Erythroblast (primary cell): ENCODE results near the gene RHOXF2B.
A peak's percentile ranks its signal among the peaks of the same experiment; 100 is the strongest.
"Not testable (repeated sequence)": the region's sequence is repeated elsewhere in the genome, so short reads cannot be mapped to it uniquely, and the experiment has no call there.

Source experiments
- DNase-seq, 2 experiments: peaks; one replicate each; lab custom pipeline; 2025; lab: John Stamatoyannopoulos, UW
- GATA1 ChIP-seq: IDR thresholded peaks from 2 replicates; pipeline ENCODE4 v1.6.1; 2011; ENCODE audit warnings: low read depth, mild to moderate bottlenecking, control low read depth, low read length, moderate library complexity
- POLR2A ChIP-seq: IDR thresholded peaks from 2 replicates; pipeline ENCODE4 v1.6.1; 2011; ENCODE audit warnings: mild to moderate bottlenecking, low read length

RHOXF2B gene

DNA sequence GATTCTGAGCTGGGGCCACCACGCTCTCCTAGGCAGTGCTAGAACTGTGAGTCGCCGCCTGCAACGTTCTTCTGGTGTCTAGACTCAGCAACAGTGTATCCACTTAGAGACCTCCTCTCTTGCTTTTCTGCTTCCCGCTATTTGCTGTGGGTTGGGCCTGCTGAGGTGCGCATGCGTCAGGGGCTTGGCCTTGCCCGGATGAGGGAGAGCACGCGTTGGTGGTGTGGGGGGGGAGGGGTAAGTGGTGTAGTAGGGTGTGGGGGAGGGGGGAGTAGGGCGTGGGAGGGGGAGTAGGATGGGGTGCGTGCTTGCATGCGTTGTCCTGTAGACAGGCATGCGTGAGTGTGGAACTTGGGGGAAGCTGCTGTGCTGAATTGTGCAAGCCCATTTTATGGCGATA lies at the start of gene RHOXF2B:
RHOXF2B (minus strand) TSS at position 101 of the 400 bp plus-strand sequence. CDS start 138 bp downstream, outside the sequence.
- not testable (repeated sequence) for DNase-seq

DNA sequence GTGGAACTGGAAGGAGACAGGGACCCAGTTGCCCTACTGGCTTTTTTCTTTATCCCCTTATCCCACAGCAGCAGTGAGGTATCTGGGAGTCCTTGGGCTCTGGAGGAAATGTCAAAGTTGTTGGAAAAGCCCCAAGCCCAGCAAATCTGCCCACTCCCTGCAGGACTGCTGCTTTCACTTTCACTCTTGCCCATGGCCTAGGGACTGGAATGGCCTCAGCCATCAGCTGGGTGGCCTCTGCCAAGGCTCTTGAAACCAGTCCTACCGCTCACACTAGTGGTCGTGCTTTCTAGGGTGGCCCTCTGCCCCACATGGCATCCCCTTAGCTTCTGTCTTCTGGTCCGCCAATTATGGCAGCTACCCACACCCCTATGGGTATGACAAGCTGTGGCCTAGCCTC lies 48.0 kb upstream of the RHOXF2B start:
- TF ChIP-seq POLR2A (no peak), GATA1 (no peak)
- no peak for DNase-seq

DNA sequence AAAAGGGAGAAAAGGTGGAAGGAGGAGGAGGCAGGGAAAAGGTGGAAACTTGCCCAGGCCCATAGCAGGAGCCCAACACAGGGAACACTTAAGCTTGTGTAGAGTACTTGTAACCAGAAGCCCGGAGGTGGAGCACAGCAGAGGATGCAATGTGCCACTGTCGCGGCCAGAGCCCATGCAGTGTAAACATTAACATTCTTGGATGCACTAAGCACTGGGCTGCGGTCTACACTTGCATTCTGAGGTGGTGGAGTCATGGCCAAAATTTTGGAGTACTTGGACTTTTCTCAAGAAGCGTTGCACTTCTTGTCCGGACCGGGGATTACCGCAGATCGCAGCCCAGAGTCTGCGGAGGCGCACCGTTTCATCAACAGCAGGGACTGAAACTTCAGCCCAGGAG lies 42.7 kb upstream of the RHOXF2B start:
- no peak for DNase-seq
- no peak for TF ChIP-seq GATA1
- TF ChIP-seq POLR2A = no peak

DNA sequence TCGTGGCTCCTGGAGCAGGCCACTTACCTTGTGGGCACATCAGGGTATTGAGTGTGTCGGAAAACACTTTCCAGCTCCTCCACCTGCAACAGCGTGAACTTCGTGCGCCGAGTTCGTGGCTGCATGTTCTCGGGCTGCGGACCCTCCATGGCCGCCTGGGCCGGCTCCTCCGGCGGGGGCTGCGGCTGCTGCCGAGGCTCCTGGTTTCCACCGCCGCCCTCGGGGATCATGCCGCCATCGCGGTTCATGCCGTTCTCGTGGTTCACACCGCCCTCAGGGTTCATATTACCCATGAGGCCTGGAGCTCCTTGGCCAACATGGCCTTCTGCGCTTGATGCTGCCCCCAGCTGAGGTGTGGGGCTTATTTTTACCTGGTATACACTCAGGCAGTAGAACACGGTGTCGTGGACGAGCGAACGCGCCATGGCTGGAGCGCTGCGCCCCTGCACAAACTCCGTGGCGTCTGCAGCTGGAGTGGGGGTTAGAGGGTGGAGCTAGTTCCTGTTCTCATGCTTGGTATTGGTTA lies 38.0 kb upstream of the RHOXF2B start, which contains the start of gene RHOXF1:
RHOXF1 (minus strand) TSS at position 476 of the 526 bp plus-strand sequence; CDS start at position 425, 51 bp downstream.
- no peak for DNase-seq
- TF ChIP-seq POLR2A (no peak), GATA1 (no peak)

DNA sequence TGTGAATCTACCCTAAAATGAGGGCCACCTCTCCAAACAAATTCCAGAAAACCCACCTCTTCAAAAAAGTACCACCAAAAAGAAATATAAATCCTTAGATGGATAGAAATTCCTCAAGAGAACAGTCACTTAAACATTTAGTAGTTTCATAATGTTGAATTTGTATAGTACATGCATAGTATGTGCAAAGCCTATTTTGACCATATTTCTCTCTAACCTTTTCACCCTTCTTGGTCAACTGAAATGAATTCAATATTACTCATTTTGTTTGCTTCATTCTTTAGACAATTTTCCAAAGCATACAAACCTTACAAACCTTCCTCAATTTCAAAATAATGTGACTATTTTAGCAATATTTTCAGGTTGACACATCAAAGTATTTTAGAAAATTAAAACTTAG lies 34.1 kb upstream of the RHOXF2B start:
- no peak for TF ChIP-seq GATA1
- TF ChIP-seq POLR2A = no peak
- no peak for DNase-seq

DNA sequence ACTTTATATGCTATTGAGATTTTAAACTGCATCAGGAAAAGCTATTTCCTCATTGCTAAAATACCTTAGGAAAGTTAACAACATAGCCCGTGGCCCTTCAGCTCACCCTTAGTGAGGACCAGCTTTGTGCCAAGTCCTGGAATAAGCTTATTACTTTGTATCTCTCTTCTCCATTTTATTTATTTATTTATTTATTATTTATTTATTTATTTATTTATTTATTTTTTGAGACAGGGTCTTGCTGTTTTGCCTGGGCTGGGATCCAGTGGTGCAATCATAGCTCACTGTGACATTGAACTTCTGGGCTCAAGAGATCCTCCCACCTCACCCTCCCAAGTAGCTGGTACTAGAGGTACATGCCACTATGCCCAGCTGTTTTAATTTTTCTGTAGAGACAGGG lies 31.9 kb upstream of the RHOXF2B start:
- TF ChIP-seq GATA1 (no peak), POLR2A (no peak)
- no peak for DNase-seq

DNA sequence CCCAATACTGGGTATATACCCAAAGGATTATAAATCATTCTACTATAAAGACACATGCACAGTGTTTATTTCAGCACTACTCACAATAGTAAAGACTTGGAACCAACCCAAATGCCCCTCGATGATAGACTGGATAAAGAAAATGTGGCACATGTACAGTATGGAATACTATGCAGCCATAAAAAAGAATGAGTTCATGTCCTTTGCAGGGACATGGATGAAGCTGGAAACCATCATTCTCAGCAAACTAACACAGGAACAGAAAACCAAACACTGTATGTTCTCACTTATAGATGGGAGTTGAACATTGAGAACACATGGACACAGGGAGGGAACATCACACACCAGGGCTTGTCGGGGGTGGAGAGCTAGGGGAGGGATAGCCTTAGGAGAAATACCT lies 27.2 kb upstream of the RHOXF2B start:
- DNase-seq = not testable (repeated sequence)

DNA sequence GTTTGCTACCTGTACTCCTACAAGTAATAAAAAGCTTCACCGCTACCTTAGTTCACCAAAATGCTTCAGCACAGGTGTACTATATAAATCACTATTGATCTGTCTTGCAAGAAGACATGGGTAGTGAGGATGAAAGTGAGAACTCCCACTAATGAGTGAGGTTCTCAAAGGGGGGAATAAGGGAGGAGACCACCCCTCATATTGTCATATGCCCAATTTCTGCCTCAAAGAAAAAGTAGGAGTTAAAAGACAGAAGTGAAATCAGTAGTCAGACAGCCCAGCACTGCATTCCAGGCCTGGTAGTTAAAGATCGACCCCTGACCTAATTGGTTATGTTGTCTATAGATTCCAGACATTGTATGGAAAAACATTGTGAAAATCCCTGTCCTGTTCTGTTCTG lies 23.6 kb upstream of the RHOXF2B start:
- peak in 1 of 2 experiments; percentile 0 for DNase-seq

DNA sequence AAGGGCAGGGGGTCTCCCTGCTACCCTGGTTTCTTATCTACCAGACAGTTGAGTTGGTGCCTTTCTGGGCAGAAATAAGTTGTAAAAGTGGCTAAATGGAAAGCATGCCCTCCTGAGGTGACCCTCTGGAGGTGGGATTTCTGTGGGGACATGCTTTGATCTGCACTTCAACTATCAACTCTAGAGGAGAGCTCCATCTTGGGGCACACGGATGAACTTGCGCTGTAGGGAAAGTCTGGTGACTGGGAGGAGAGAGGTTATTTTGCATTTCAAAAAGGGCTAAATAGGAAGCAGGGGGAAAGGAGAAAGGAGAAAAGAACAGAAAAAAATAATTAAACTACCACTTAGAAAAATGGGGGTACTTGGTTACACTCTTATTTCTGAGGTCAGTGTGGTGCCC lies 12.7 kb upstream of the RHOXF2B start:
- TF ChIP-seq POLR2A = no peak
- no peak for TF ChIP-seq GATA1
- no peak for DNase-seq

DNA sequence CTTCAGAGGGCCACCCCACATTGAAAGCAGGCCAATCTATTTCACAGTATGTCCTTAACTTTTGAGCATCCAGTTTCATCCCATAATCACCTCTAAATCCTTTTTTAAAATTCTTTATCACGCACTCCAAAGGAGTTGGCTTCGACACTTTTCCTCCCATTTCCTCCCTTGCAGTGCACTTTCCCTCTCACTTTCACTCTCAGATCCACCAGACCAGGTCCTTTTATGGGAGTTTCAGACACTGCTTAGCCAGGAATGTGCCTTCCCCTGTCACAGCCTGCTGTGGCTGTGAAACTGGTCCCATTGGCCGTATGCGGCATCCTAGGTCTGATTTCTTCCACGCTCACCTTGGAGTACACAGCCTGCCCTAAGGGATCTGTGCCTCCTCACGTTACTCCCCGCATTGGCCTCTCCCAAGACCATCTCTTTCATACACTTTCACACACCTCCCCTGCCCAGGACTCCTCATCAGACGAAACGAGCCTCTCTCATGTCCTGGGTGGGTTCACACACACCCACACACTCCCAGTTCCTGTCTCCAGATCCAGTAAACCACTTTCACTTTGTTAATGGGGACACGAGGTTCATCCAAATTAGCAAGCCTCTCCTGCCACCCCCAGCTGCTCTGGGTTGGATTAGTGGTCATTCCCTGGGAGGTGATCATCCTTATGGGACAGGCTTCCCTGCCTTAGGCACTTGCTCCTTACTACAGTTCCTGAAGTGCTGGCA lies 10.0 kb upstream of the RHOXF2B start:
- TF ChIP-seq POLR2A = no peak
- TF ChIP-seq GATA1 = no peak
- no peak for DNase-seq

DNA sequence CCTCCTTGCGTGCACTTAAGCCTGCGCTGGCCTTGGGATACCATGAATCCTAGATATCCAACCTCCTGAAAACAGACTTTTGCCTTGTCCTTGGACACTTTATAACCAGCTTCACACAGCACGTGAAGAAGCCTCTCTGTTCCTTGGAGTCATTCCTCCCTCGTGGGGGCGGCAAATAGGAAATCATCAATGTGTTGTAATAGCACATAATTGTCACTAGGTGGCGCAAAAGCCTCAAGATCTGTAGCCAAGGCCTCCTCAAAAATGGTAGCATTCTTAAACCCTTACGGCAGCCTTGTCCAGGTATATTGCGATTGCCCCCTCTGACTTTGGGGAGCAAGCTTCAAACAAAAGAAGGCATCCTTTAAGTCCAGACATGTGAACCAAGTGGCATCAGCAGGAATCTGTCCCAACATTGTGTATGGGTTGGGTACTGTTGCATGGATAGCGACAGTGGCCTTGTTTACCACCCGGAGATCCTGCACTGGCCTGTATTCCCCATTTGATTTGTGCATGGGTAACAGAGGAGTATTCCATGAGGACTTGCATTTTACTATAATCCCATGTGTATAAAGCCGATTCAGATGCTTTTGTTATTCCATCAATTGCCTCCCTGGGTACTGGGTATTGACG lies 8.2 kb upstream of the RHOXF2B start:
- not testable (repeated sequence) for DNase-seq

DNA sequence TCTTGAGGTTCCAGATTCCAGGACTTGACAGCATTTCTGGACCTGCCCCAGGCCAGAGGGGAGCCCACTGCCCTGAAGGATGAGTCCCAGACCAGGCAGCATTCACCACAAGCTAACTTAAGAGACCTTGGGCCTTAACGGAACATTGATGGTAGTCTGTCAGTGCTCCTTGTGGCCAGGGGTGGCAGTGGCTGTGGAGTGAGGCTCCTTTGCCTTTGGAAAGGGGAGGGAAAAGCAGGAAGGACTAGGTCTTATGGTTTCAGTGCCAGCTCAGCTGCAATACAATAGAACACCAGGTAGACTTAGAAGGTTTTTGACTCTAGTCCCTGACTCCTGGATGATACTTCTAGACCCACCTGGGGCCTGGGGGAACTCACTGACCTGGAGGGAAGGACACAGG lies 11.3 kb downstream of the RHOXF2B start:
- DNase-seq = not testable (repeated sequence)

DNA sequence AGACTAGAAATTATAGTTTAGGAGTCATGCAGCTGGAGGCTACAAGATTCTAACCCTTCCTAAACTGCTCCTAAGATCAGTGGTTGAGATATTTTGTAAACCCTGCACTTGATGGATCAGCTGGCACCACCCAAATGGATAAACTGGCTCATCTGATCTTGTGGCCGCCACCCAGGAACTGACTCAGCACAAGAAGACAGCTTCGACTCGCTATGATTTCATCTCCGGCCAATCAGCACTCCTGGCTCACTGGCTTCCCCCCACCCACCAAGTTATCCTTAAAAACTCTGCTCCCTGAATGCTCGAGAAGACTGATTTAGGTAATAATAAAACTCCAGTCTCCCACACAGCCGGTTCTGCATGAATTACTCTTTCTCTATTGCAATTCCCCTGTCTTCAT lies 34.8 kb downstream of the RHOXF2B start:
- DNase-seq = not testable (repeated sequence)

DNA sequence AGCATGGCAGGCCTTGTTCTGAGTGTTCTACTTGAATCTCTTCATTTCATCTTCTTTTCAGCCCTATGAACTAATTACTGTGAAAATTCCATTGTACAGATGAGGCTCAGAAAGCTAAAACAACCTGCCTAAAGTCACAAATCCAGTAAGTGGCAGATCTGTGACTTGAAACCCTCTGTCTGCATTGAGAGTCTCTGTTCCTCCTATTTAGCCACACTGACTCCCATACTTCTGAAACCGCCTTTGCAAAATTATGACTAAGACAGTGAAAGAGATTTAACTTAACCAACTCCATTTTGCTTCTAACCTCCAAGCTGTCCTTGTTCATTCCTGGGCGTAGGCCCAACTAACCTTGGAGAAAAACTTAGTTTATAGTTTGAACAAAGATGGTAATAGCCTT lies 35.2 kb downstream of the RHOXF2B start:
- DNase-seq = not testable (repeated sequence)

DNA sequence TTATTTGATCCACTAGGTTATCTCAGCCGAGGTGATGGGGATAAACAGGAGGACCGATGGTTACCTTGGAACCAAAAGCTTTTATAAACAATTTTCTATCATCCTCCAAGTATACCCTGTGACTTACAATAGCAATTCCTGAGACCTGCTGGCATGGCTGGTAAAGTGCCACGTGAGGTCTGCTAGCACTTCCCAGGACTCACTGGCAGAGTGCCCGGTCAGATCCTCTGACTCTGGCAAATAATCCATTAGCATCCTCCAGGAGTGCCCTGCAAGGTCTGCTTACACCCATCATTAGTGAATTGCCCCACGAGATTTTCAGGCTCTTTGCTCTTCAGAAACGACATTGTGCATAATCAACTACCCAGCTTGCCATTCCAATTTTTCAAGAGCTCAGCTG lies 37.3 kb downstream of the RHOXF2B start:
- DNase-seq = not testable (repeated sequence)

DNA sequence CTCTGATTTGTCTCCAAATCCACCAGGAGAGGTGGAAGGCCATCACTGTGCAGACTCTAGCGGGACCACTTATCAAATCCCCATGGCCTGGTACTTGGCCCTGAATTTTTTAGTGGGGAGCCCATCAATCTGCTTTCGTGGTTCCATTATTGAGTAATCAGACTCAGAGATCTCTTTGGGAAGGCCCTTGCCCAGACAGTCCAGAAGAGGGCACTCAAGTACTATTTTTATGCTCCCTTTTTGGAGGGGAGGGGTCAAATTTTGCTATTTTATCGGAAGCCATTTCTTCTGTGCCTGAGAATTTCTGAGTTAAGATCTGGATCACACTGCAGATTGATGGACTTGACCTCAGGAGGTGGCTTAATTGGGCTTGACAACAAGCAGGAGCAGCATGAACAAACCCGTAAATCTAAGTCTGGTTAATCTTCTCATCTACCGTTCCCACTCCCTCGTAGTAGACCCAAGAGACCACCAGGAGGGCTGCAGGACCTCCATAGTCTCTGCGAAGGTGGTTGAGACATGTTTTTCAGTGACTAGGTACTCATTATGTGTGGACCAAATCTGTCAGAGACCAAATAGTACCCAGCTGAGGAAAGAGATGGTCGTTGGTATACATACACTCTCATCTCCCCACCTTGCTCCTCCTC lies 38.3 kb downstream of the RHOXF2B start:
- not testable (repeated sequence) for DNase-seq
